Measurements from ENCODE around the gene IKZF2. TPM values are rescaled to one million over a fixed set of nuclear protein-coding genes. Genes with fewer than 3 reads are reported as not detected.
A peak's percentile ranks its signal among the peaks of the same experiment; 100 is the strongest.

The IKZF2 gene
- total RNA-seq, 1 experiment from 2014 or later, result 3.0 TPM

- Histone ChIP-seq H3K4ac (ENCODE audit: low read depth, low read length) (no peak overlapping the region), H3K56ac (ENCODE audit: insufficient read length, low read depth, low read length) (no peak overlapping the region), H2AFZ (ENCODE audit: low read length) (peak overlapping the region; percentile 73), H3K14ac (ENCODE audit: insufficient read depth, low read length) (no peak overlapping the region), H3K79me1 (ENCODE audit: insufficient read depth, low read depth, low read length, poor library complexity, severe bottlenecking) (no peaks in the 10 kb centered on the region), H3K27me3 (ENCODE audit: insufficient read depth, low read length) (no peaks in the 10 kb centered on the region), H4K91ac (ENCODE audit: insufficient read length, low read depth, low read length) (no peak overlapping the region), H2BK15ac (ENCODE audit: low read depth, low read length) (no peak overlapping the region), H3K23me2 (ENCODE audit: insufficient read length, low read depth, low read length, poor library complexity, severe bottlenecking) (peaks cover 2% of the 10 kb centered on the region), H3K18ac (ENCODE audit: insufficient read length, low read depth, low read length) (no peak overlapping the region), H3K27ac (ENCODE audit: insufficient read length, low read depth, low read length) (peak overlapping the region; percentile 55), H4K8ac (replicated peaks; ENCODE audit: insufficient read length, low read depth, low read length) (no peak overlapping the region), H2BK5ac (ENCODE audit: insufficient read length, low read length) (no peak overlapping the region), H3K9me3 (ENCODE audit: control insufficient read depth, low read depth, low read length) (no peaks in the 10 kb centered on the region), H2BK120ac (ENCODE audit: low read depth, low read length, poor library complexity, severe bottlenecking) (no peak overlapping the region), H3K4me1 (ENCODE audit: insufficient read depth, low read length) (no peaks in the 10 kb centered on the region), H2BK12ac (ENCODE audit: insufficient read length, low read depth, low read length) (no peak overlapping the region), H2AK5ac (ENCODE audit: insufficient read length, low read length) (no peak overlapping the region), H4K20me1 (ENCODE audit: control insufficient read depth, insufficient read depth, insufficient read length) (no peaks in the 10 kb centered on the region), H4K5ac (ENCODE audit: insufficient read length, low read depth, low read length) (no peak overlapping the region), H3K23ac (ENCODE audit: insufficient read length, low read depth, low read length) (no peak overlapping the region), H3K79me2 (ENCODE audit: insufficient read depth, low read length) (no peaks in the 10 kb centered on the region), H2BK20ac (ENCODE audit: low read depth, low read length, poor library complexity, severe bottlenecking) (no peak overlapping the region), H3K9ac (ENCODE audit: extremely low read depth, insufficient read length, low read length) (no peak overlapping the region), H3T11ph (ENCODE audit: low read length) (no peak overlapping the region), H3K4me2 (ENCODE audit: insufficient read depth, insufficient read length, low read length) (peak overlapping the region; percentile 85)
- Mint-ChIP-seq H3K9me3 (no peaks in the 10 kb centered on the region), H3K4me1 (peaks cover 28 to 36% of the 10 kb centered on the region in 2 experiments), H3K36me3 (ENCODE audit: insufficient read depth in 1 of 3, low read depth in 3 of 3) (no peaks in the 10 kb centered on the region), H3K27me3 (ENCODE audit: low read depth) (peaks cover 9% of the 10 kb centered on the region), H3K4me3 (peak overlapping the region; percentile 86 to 90), H3K27ac (peak overlapping the region in 2 of 3 experiments; percentile 18 to 90; a peak in 3 of 7 replicates)
- no CpG with 5 or more reads among the region's 7 CpGs for WGBS (ENCODE audit: extremely low coverage, insufficient read length, low lambda C conversion rate)
- no peak for TF ChIP-seq CTCF (conservative IDR thresholded peaks at IDR 0.05)
- no peak for DNase-seq
These were observed 1.5 kb downstream of the IKZF2 start for GRCh38 chr2:213149949-213150314.
